GM12891 (cell line): ENCODE data around the gene BAIAP3.

Source experiments
- POLR2A ChIP-seq: IDR thresholded peaks from 2 replicates; pipeline ENCODE4 v1.6.1; 2011; ENCODE audit warnings: low read depth, low read length, control low read depth
- TAF1 ChIP-seq: IDR thresholded peaks from 2 replicates; pipeline ENCODE4 v1.6.1; 2011; ENCODE audit warnings: low read depth, low read length, control low read depth

GRCh38 chr16:1362807-1363206 is 29.4 kb downstream of the BAIAP3 start:
- TF ChIP-seq POLR2A (no peak), TAF1 (no peak)
